IMR-90 (cell line): ENCODE results near the gene ATP10A. TPM values are rescaled to one million over a fixed set of nuclear protein-coding genes. Genes with fewer than 3 reads are reported as not detected.

ENCODE experiments used
- ATAC-seq: fragments of 200-7000 bp; cut with Tn5 transposase; 2 replicates; pipeline ENCODE4 v1.9.1; 2020; ENCODE audit warnings: low read depth, mild to moderate bottlenecking, moderate library complexity
- BruUV-seq: library from RNA; stranded (reverse); fragments of 400-500 nt; replicated peaks from 2 replicates; lab custom pipeline; 2021; lab: Mats Ljungman, UMichigan
- CTCF ChIA-PET: fragments of 300-600 bp; formaldehyde crosslinking; extraction: SDS; loops from one replicate; lab custom pipeline; 2021; ENCODE audit warnings: antibody characterized with exemption; lab: Yijun Ruan, JAX
- POLR2A ChIA-PET: fragments of 300-600 bp; sonication (Branson Sonifier 250); formaldehyde crosslinking; loops from one replicate; lab custom pipeline; 2022; ENCODE audit warnings: antibody characterized with exemption; ENCODE audit not compliant: unreplicated experiment; lab: Charles Lee
- DNase-seq: peaks from one replicate; pipeline ENCODE4 v3.0.0; 2013
- H2AFZ ChIP-seq: replicated peaks from 2 replicates; pipeline ENCODE3; 2013; ENCODE audit warnings: low read length, mild to moderate bottlenecking; ENCODE audit not compliant: poor library complexity
- H2AK5ac ChIP-seq: 2 replicates; pipeline ENCODE4 v1.6.1; 2013; ENCODE audit warnings: low read depth, low read length, inconsistent platforms
- H2AK9ac ChIP-seq: replicated peaks from 2 replicates; pipeline ENCODE3; 2013; ENCODE audit warnings: mild to moderate bottlenecking, low read depth, low read length, moderate library complexity; ENCODE audit not compliant: poor library complexity
- H2BK120ac ChIP-seq: 2 replicates; pipeline ENCODE4 v1.6.1; 2013; ENCODE audit warnings: low read depth, low read length, inconsistent platforms
- H2BK15ac ChIP-seq: 3 replicates; pipeline ENCODE4 v1.6.1; 2013; ENCODE audit warnings: low read depth, low read length, inconsistent platforms
- H2BK20ac ChIP-seq: 2 replicates; pipeline ENCODE4 v1.6.1; 2013; ENCODE audit warnings: low read depth, mild to moderate bottlenecking, inconsistent platforms, low read length, moderate library complexity
- H2BK5ac ChIP-seq: 2 replicates; pipeline ENCODE4 v1.6.1; 2013; ENCODE audit warnings: mild to moderate bottlenecking, low read depth, low read length, inconsistent platforms; ENCODE audit not compliant: poor library complexity, severe bottlenecking
- H3K14ac ChIP-seq: replicated peaks from 2 replicates; pipeline ENCODE4 v1.6.1; 2013; ENCODE audit warnings: low read depth, low read length, inconsistent platforms
- H3K18ac ChIP-seq: 2 replicates; pipeline ENCODE4 v1.6.1; 2013; ENCODE audit warnings: low read depth, low read length, control low read depth
- H3K23ac ChIP-seq: 2 replicates; pipeline ENCODE4 v1.6.1; 2013; ENCODE audit warnings: low read depth, low read length, inconsistent platforms
- H3K27ac ChIP-seq: 2 replicates; pipeline ENCODE4 v1.5.1; 2013; ENCODE audit warnings: mild to moderate bottlenecking, control low read depth, low read length; ENCODE audit not compliant: insufficient read depth
- H3K27me3 ChIP-seq: 2 replicates; pipeline ENCODE4 v1.6.1; 2013; ENCODE audit warnings: low read length; ENCODE audit not compliant: control insufficient read depth, insufficient read depth
- H3K36me3 ChIP-seq: 2 replicates; pipeline ENCODE4 v1.6.1; 2013; ENCODE audit warnings: low read length, mixed read lengths; ENCODE audit not compliant: control insufficient read depth, insufficient read depth
- H3K4ac ChIP-seq: 2 replicates; pipeline ENCODE4 v1.6.1; 2013; ENCODE audit warnings: low read depth, low read length, inconsistent platforms
- H3K4me1 ChIP-seq: 2 replicates; pipeline ENCODE4 v1.6.1; 2013; ENCODE audit warnings: low read length, mixed read lengths; ENCODE audit not compliant: control insufficient read depth, insufficient read depth
- H3K4me2 ChIP-seq: 2 replicates; pipeline ENCODE4 v1.6.1; 2013; ENCODE audit warnings: low read depth, mild to moderate bottlenecking, control low read depth, low read length, moderate library complexity
- H3K4me3 ChIP-seq: 2 replicates; pipeline ENCODE4 v1.5.1; 2013; ENCODE audit warnings: low read depth, mild to moderate bottlenecking, control low read depth, low read length, moderate library complexity; ENCODE audit not compliant: insufficient read depth
- H3K56ac ChIP-seq: 2 replicates; pipeline ENCODE4 v1.6.1; 2013; ENCODE audit warnings: low read length, inconsistent platforms; ENCODE audit not compliant: insufficient read depth; ENCODE audit errors: extremely low read depth
- H3K79me1 ChIP-seq, 2 experiments: 2 replicates each; pipeline ENCODE4 v1.6.1; 2013; ENCODE audit warnings: low read length in 2 of 2, inconsistent platforms in 1 of 2, low read depth in 1 of 2
- H3K9ac ChIP-seq: 2 replicates; pipeline ENCODE4 v1.6.1; 2013; ENCODE audit warnings: low read depth, low read length, control low read depth
- H3K9me1 ChIP-seq: 2 replicates; pipeline ENCODE4 v1.6.1; 2013; ENCODE audit warnings: low read length, inconsistent platforms; ENCODE audit not compliant: insufficient read depth
- H3K9me3 ChIP-seq: 2 replicates; pipeline ENCODE4 v1.6.1; 2013; ENCODE audit warnings: low read length; ENCODE audit not compliant: control insufficient read depth, insufficient read depth
- H4K20me1 ChIP-seq: 2 replicates; pipeline ENCODE4 v1.6.1; 2013; ENCODE audit warnings: low read length, inconsistent platforms; ENCODE audit not compliant: insufficient read depth
- H4K5ac ChIP-seq: 2 replicates; pipeline ENCODE4 v1.6.1; 2013; ENCODE audit warnings: mild to moderate bottlenecking, low read depth, low read length, control low read depth
- H4K8ac ChIP-seq, 2 experiments: 2 replicates each; pipeline ENCODE4 v1.6.1; 2013; ENCODE audit warnings: low read depth in 2 of 2, low read length in 2 of 2, control low read depth in 1 of 2, inconsistent platforms in 1 of 2
- H4K91ac ChIP-seq: 2 replicates; pipeline ENCODE4 v1.6.1; 2013; ENCODE audit warnings: low read depth, low read length, inconsistent platforms; ENCODE audit not compliant: insufficient read depth
- CEBPB ChIP-seq: IDR thresholded peaks from 2 replicates; pipeline ENCODE4 v1.6.1; 2012; ENCODE audit warnings: low read depth, low read length, improper control_type of control experiment
- CHD1 ChIP-seq: IDR thresholded peaks from 2 replicates; pipeline ENCODE4 v1.6.1; 2012; ENCODE audit warnings: low read depth, low read length, improper control_type of control experiment
- MAZ ChIP-seq: IDR thresholded peaks from 2 replicates; pipeline ENCODE4 v1.6.1; 2012; ENCODE audit warnings: low read depth, mild to moderate bottlenecking, low read length, improper control_type of control experiment, moderate library complexity, borderline replicate concordance
- MXI1 ChIP-seq: IDR thresholded peaks from 2 replicates; pipeline ENCODE4 v1.6.1; 2012; ENCODE audit warnings: low read depth, mild to moderate bottlenecking, low read length, moderate library complexity, borderline replicate concordance
- RAD21 ChIP-seq: IDR thresholded peaks from 2 replicates; pipeline ENCODE4 v1.6.1; 2012; ENCODE audit warnings: low read length, improper control_type of control experiment
- RCOR1 ChIP-seq: IDR thresholded peaks from 2 replicates; pipeline ENCODE4 v1.6.1; 2012; ENCODE audit warnings: mild to moderate bottlenecking, low read length, improper control_type of control experiment; ENCODE audit not compliant: insufficient replicate concordance
- RFX5 ChIP-seq: IDR thresholded peaks from 2 replicates; pipeline ENCODE4 v1.8.0; 2012; ENCODE audit warnings: low read depth, mild to moderate bottlenecking, low read length, moderate library complexity
- SMC3 ChIP-seq: fragments of 150-350 bp; IDR thresholded peaks from 2 replicates; pipeline ENCODE4 v1.6.1; 2016; ENCODE audit warnings: low read depth, mild to moderate bottlenecking, antibody characterized with exemption, low read length, moderate library complexity
- WGBS, 2 experiments: methylation state at CpG; one replicate each; pipeline versions ENCODE4 v1.1.5 to v1.1.7; 2013; ENCODE audit warnings: missing lambda C conversion rate in 2 of 2; ENCODE audit not compliant: insufficient read length in 1 of 2; ENCODE audit errors: extremely low coverage in 2 of 2; 5-methylcytosine and 5-hydroxymethylcytosine counted together
- dilution Hi-C: fragments of 300-500 bp; cut with HindIII; formaldehyde crosslinking; loops from one replicate; pipeline ENCODE4 v1.14.3; 2018; ENCODE audit warnings: low sequenced_read_pairs; ENCODE audit not compliant: unreplicated experiment
- in situ Hi-C: fragments of 300-500 bp; cut with MboI; formaldehyde crosslinking; loops from 3 replicates; pipeline ENCODE4 v1.14.3; 2019; ENCODE audit warnings: low sequenced_read_pairs, inconsistent platforms, mixed read lengths
- intact Hi-C: fragments of 100-400 bp; cut with micrococcal nuclease; formaldehyde crosslinking; loops from 2 replicates; pipeline ENCODE4 v1.10.0; 2022
- polyA plus RNA-seq, 3 experiments: library from polyadenylated mRNA; depleted of rRNA; stranded (reverse); fragments of >200 nt; gene quantifications; 2 replicates each; pipeline ENCODE4 v1.2.3, GENCODE V29; 2012; ENCODE audit warnings: low replicate concordance in 1 of 3
- total RNA-seq: library from RNA; depleted of rRNA; stranded (reverse); fragments of >200 nt; gene quantifications from 2 replicates; pipeline ENCODE4 v1.2.3, GENCODE V29; 2012

ATP10A gene
- total and polyA plus RNA-seq, 2 of the 4 experiments (the other 2 are of a cell fraction) = 13.8 to 16.0 TPM

DNA sequence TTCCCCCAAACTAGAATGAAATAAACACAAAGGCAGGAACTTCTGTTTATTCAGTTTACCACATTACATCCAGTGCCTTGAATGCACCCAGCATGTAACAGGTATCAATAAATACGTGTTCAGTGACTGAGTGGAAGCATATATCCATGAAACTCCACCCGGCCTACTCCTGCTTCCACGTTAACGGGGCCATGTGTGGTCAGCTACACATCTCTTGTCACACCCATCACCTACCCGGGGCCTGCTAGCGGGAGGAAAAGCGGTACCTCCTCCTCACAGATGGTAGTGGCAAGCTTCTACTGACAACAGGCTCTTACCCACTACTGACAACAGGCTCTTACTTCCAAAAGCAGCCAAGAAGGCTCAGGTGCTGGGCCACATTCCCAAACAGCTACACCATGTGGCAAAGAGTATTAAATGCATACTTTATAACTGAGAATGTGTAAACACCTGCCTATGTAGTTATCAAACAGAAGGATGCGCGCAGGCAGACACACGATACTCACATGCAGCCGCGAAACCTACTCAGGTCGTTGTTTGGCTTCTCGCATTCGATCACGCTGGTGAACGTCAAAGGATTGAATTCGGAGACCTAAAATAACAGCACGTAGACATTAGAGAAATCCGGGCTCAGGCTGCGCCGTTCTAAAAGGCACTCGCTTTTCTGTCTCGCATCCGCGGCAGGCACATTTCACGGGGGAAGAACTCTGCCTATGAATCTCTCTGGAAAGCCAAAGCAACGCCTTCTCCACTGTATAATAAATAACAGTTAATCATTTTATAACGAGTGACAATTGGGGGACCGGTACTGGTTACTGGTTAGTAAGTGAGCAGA lies 127.4 kb downstream of the ATP10A start:
- Histone ChIP-seq H3K27me3 (no peaks in the 10 kb centered on the region), H3K4ac (peak overlapping the region; percentile 17; the same call in 1 of the 2 replicates), H2BK15ac (no peak overlapping the region), H2AK5ac (peak overlapping the region; percentile 51; the same call in 1 of the 2 replicates), H3K4me3 (no peak overlapping the region), H3K23ac (no peak overlapping the region), H3K27ac (no peak overlapping the region), H3K4me2 (no peak overlapping the region), H4K5ac (no peak overlapping the region), H4K20me1 (no peaks in the 10 kb centered on the region), H2AK9ac (peak overlapping the region; percentile 50), H3K9me3 (no peaks in the 10 kb centered on the region), H2BK20ac (no peak overlapping the region), H3K56ac (no peak overlapping the region), H3K9me1 (peaks cover 23% of the 10 kb centered on the region), H3K36me3 (no peaks in the 10 kb centered on the region; the same call in 1 of the 2 replicates), H4K8ac (no peak overlapping the region), H2BK120ac (peak overlapping the region; percentile 13; the same call in 1 of the 2 replicates), H2AFZ (no peak overlapping the region), H3K79me1 (peaks cover 17 to 53% of the 10 kb centered on the region in 2 experiments; a peak in 3 of 4 replicates), H4K91ac (peak overlapping the region; percentile 3; the same call in 1 of the 2 replicates), H3K4me1 (peaks cover 13% of the 10 kb centered on the region), H3K9ac (no peak overlapping the region), H3K14ac (0 out of 2 replicates have a peak overlapping the region, but pooled peaks have one; percentile 7), H2BK5ac (no peak overlapping the region), H3K18ac (no peak overlapping the region)
- intact Hi-C loops = loop anchor here (2.0 to 5.0 kb wide), 2 partner anchors 117 to 347 kb away; no protein-coding TSS in a partner anchor
- dilution Hi-C loops = no loop called here
- in situ Hi-C loops = no loop called here
- no peak for TF ChIP-seq SMC3
- no peak for TF ChIP-seq MAZ
- TF ChIP-seq RCOR1 = no peak
- no peak for TF ChIP-seq RAD21
- no peak for TF ChIP-seq RFX5
- no peak for TF ChIP-seq CHD1
- TF ChIP-seq MXI1 = no peak
- TF ChIP-seq CEBPB = no peak
- WGBS, 2 experiments = 93% methylated on average over 24 of the region's 30 CpGs; no CpG with 5 or more reads in 1 of the 2 experiments
- CTCF ChIA-PET = interaction anchor here (1.9 kb wide), 1 partner anchor 198 kb away, joined by 6 read pairs; no protein-coding TSS in a partner anchor
- no peak for DNase-seq
- no peak for ATAC-seq
- POLR2A ChIA-PET = no interaction called here
- no TSS peak for BruUV-seq
